H1 (cell line): ENCODE data around the gene HMGN1. TPM values are rescaled to one million over a fixed set of nuclear protein-coding genes. Genes with fewer than 3 reads are reported as not detected.

Source experiments
- CTCF ChIP-seq, 3 experiments: IDR thresholded peaks; 1 replicate in 2 of 3; 2 replicates in 1 of 3; pipeline versions ENCODE4 v1.5.1 to v1.6.1; 2011; ENCODE audit warnings: low read length in 3 of 3, mild to moderate bottlenecking in 3 of 3, inconsistent platforms in 2 of 3, low read depth in 1 of 3, moderate library complexity in 1 of 3; ENCODE audit not compliant: insufficient read depth in 1 of 3; ENCODE audit errors: control extremely low read depth in 1 of 3
- EGR1 ChIP-seq: IDR thresholded peaks from 2 replicates; pipeline ENCODE4 v1.6.1; 2011; ENCODE audit warnings: low read depth, low read length, borderline replicate concordance
- POLR2AphosphoS5 ChIP-seq: IDR thresholded peaks from 2 replicates; pipeline ENCODE4 v1.6.1; 2011; ENCODE audit warnings: low read depth, low read length
- polyA plus RNA-seq, 7 experiments: library from polyadenylated mRNA; depleted of rRNA in 3 of 7; stranded (reverse) in 5 of 7; unstranded in 2 of 7; fragments of >200 nt in 5 of 7; fragments of 200-250 nt in 2 of 7; gene quantifications; 1 replicate in 5 of 7; 2 replicates in 1 of 7; 4 replicates in 1 of 7; pipeline versions ENCODE4 v1.2.1 to v1.2.3, GENCODE V29; 2011 to 2013; ENCODE audit warnings: missing spikeins in 2 of 7, mixed read lengths in 2 of 7
- total RNA-seq: library from RNA; stranded (reverse); fragmentation: NEBNext Ultra II Directional; extraction: Animal tissue kit (Norgen Biotek cat#: 25700); gene quantifications from 2 replicates; pipeline ENCODE4 v1.2.1, GENCODE V29; 2021

The HMGN1 gene
- total and polyA plus RNA-seq, 2 of the 8 experiments (the other 6 are each of a cell fraction or from before 2014, with no cell fraction given): 279 to 505 TPM

- TF ChIP-seq CTCF (IDR thresholded peaks at IDR 0.05; ENCODE audit: control extremely low read depth in 1 of 3, insufficient read depth in 1 of 3, low read depth in 1 of 3, low read length in 3 of 3) (no peak), EGR1 (no peak), POLR2AphosphoS5 (no peak)
These were observed 26.6 kb upstream of the HMGN1 start (continued) for GRCh38 chr21:39375446-39375845.
